Activated naive CD8-positive, alpha-beta T cell treated with anti-CD3 and anti-CD28 coated beads, Interleukin-2, amount 10 ng/mL, durations not matched to agents 7 days and 5 days (primary cell): ENCODE measurements around the gene VAMP8. TPM values are rescaled to one million over a fixed set of nuclear protein-coding genes. Genes with fewer than 3 reads are reported as not detected.
"Not testable (repeated sequence)": the region's sequence is repeated elsewhere in the genome, so short reads cannot be mapped to it uniquely, and the experiment has no call there.

Experiments used
- ATAC-seq: fragments of 150-1000 bp; cut with Tn5 transposase; one replicate; pipeline ENCODE4 v1.10.0; 2021; ENCODE audit warnings: low read depth, moderate library complexity
- POLR2A ChIA-PET: fragments of 350-600 bp; sonication (Branson Sonifier 250); formaldehyde crosslinking; loops from one replicate; lab custom pipeline; 2021; ENCODE audit warnings: antibody characterized with exemption; lab: Charles Lee
- DNase-seq: peaks from one replicate; pipeline ENCODE4 v3.0.0; 2021
- H3K27ac Mint-ChIP-seq: one replicate; pipeline ENCODE4 v1.8.0; 2022; ENCODE audit warnings: mild to moderate bottlenecking, mixed read lengths
- H3K27me3 Mint-ChIP-seq: one replicate; pipeline ENCODE4 v1.8.0; 2022; ENCODE audit warnings: mild to moderate bottlenecking, moderate library complexity, mixed read lengths
- H3K36me3 Mint-ChIP-seq: one replicate; pipeline ENCODE4 v1.8.0; 2021; ENCODE audit warnings: mild to moderate bottlenecking, mixed read lengths
- H3K4me1 Mint-ChIP-seq: one replicate; pipeline ENCODE4 v1.8.0; 2021; ENCODE audit warnings: mixed read lengths
- H3K4me3 Mint-ChIP-seq: one replicate; pipeline ENCODE4 v1.8.0; 2022; ENCODE audit warnings: mild to moderate bottlenecking, moderate library complexity, mixed read lengths
- H3K9me3 Mint-ChIP-seq: one replicate; pipeline ENCODE4 v1.8.0; 2021; ENCODE audit warnings: mixed read lengths
- total RNA-seq, 2 experiments: library from RNA; stranded (reverse); gene quantifications; one replicate each; pipeline ENCODE4 v1.2.3, GENCODE V29; 2021

VAMP8 gene
- total RNA-seq, 2 experiments from 2014 or later, result 128 to 135 TPM

DNA sequence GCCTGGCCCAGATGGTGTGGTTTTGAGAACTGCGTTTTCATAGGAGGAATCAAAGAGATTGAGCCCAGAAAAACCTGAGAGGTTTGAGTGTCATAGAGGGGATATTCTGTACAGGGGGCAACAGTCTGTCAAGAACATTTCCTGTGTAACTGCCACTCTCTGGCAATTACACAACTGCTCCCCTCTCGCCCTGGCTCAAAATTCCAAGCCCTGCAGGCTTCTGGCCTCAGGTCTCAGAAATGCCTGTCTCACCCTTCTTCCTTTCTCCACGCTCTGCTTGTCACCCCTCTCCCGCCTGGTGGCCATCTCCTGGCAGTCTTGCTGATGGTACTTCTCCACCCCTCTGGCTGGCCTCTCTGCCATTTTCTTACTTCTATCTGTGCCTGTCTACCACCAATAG lies 10.8 kb downstream of the VAMP8 start:
- Mint-ChIP-seq H3K4me1 (peaks cover 50% of the 10 kb centered on the region), H3K27me3 (no peaks in the 10 kb centered on the region), H3K4me3 (no peak overlapping the region)

DNA sequence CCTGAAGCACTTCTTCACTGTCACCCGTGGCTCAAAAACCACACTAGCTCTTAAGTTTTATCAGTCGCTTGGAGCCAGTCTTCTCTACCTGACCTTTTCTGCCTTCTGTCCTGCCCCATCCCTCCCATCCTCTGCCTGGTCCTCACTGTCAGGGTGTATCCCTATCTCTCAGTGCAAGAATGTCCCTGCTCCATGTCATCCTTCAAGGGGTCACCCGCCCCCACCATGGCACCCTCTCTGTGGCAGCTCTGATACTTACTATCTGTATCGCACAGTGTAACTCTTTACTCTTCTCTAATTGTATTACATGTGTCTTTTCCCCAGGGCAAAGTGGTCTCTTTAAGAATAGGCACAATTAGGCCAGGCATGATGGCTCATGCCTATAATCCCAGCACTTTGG lies 11.3 kb downstream of the VAMP8 start:
- Mint-ChIP-seq H3K4me3 (no peak overlapping the region), H3K36me3 (peaks cover 7% of the 10 kb centered on the region), H3K27ac (peak overlapping the region; percentile 59), H3K9me3 (no peaks in the 10 kb centered on the region), H3K27me3 (no peaks in the 10 kb centered on the region), H3K4me1 (peaks cover 46% of the 10 kb centered on the region)
- ATAC-seq (no peak), DNase-seq (no peak)
- POLR2A ChIA-PET, result no interaction called here

More for the DNA sequence above, 10.8 kb downstream of the VAMP8 start:
- ATAC-seq, result no peak
- Mint-ChIP-seq H3K9me3 (no peaks in the 10 kb centered on the region), H3K27ac (peak overlapping the region; percentile 59), H3K36me3 (peaks cover 10% of the 10 kb centered on the region)
- POLR2A ChIA-PET, result interaction anchor here (1.2 to 1.9 kb wide), 4 partner anchors 7 to 23 kb away, joined by 4 to 8 read pairs (median 6); partner anchors contain the start of genes C2orf68 and RNF181
- DNase-seq, result no peak

DNA sequence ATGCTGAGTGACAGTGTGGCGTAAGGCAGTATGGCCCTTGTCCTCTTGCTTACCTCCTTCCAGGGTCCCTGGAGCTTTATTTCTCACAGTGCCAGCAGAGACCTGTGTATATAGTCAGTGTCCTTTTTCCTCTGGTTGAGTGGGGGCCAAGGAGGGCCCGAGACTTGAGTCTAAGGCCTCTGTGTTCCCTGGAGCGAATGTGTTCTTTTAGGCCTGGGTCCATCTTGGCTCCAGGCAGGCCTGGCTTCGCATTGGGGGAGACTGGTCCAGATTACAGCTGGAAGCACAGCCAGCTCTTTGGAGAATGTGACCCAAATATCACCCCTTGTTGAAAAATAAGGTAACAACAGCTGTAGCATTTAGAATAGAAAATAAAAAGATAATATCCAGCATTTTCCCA lies 11.8 kb downstream of the VAMP8 start:
- H3K27me3 Mint-ChIP-seq, result no peaks in the 10 kb centered on the region
- ATAC-seq (no peak), DNase-seq (no peak)
- peaks cover 46% of the 10 kb centered on the region for H3K4me1 Mint-ChIP-seq
- POLR2A ChIA-PET, result no interaction called here
- peaks cover 7% of the 10 kb centered on the region for H3K36me3 Mint-ChIP-seq
- H3K27ac Mint-ChIP-seq, result no peak overlapping the region
- H3K4me3 Mint-ChIP-seq, result no peak overlapping the region
- H3K9me3 Mint-ChIP-seq, result no peaks in the 10 kb centered on the region

DNA sequence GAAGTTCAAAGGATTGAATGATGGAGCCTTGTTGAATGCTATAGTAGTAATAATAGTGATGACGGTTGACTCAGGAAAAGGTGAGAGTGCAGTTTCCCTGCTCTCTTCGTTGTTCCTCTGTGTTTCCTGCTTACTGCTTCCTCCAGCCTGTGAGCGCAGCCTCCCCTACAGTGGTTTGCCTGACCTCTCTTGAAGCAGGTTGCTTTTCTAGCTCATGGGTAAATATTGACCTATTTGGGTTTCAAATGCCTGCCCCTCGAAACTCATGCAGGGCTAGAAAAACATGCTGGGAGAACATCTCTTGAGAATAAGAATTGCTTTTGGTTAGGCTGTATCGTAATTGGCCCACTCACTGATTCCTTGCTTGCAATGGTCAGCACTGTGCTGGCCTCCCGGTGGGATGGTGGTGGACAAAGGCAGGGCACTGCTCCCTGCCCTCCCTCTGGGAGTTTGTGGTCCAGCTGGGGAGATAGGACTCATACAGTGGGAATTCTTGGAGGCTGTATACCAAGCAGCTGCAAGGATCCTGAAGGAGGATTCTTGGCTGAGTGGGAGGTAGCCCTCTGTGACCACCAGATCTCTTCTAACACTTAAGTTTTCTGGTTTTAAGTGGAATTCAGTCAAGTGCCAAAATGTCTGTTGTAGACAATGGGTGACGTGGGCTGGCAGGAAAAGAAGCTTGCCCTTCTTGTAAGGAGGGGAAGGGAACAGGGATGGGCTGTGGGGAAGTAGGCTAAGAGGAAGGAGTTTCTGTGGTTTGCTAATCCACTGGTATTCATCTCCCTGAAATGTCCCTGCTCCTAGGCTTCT lies 12.8 kb downstream of the VAMP8 start:
- H3K27me3 Mint-ChIP-seq, result no peaks in the 10 kb centered on the region
- H3K4me3 Mint-ChIP-seq, result no peak overlapping the region
- peak overlapping the region; percentile 56 for H3K27ac Mint-ChIP-seq
- POLR2A ChIA-PET, result interaction anchor here (0.5 kb wide), 1 partner anchor 13 kb away, joined by 12 read pairs; the partner anchor contains the start of gene VAMP8
- ATAC-seq, result no peak
- no peaks in the 10 kb centered on the region for H3K9me3 Mint-ChIP-seq
- H3K36me3 Mint-ChIP-seq, result peaks cover 7% of the 10 kb centered on the region
- peaks cover 49% of the 10 kb centered on the region for H3K4me1 Mint-ChIP-seq
- DNase-seq, result no peak

DNA sequence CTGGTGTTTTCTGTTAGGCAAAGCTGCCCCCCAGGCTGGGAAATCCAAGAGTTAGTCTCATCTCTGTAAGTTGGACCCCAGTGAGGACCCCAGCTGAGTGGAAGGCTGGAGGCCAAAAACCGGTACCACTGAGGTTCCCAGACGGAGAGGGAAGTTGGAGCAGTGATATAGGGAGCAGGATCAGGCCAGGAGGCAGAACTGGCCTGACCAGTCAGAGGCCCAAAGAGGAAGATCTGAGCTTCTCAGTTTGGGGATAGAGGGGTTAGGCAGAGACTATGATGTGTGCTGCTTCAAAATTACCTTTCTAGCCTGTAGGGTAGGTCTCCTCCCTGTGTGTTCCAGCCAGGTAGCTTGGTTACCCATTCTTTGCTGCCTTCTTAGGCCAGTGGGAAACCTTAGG lies 13.6 kb downstream of the VAMP8 start:
- no peak for ATAC-seq
- H3K27me3 Mint-ChIP-seq, result no peaks in the 10 kb centered on the region
- H3K27ac Mint-ChIP-seq, result no peak overlapping the region
- peaks cover 10% of the 10 kb centered on the region for H3K36me3 Mint-ChIP-seq
- H3K4me3 Mint-ChIP-seq, result no peak overlapping the region
- no peaks in the 10 kb centered on the region for H3K9me3 Mint-ChIP-seq
- no peak for DNase-seq
- POLR2A ChIA-PET, result interaction anchor here (0.9 kb wide), 1 partner anchor 18 kb away, joined by 4 read pairs; no protein-coding TSS in a partner anchor
- peaks cover 43% of the 10 kb centered on the region for H3K4me1 Mint-ChIP-seq

DNA sequence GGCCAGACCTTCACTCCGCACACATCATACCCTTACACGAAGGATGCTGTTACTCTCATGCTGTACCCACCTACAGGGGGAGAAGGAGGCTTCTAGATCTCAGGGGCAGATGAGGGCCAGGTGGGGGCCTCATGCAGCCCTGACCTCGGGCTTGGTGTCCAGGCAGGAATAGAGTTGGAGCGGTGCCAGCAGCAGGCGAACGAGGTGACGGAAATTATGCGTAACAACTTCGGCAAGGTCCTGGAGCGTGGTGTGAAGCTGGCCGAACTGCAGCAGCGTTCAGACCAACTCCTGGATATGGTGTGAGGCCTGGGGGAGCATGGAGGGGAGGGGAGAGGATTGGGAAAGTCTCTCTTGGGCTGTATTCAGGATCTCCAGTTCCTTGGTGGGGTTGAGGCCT lies 14.2 kb downstream of the VAMP8 start:
- H3K4me1 Mint-ChIP-seq, result peaks cover 42% of the 10 kb centered on the region
- ATAC-seq (no peak), DNase-seq (no peak)
- no peaks in the 10 kb centered on the region for H3K9me3 Mint-ChIP-seq
- H3K27ac Mint-ChIP-seq, result no peak overlapping the region
- no peaks in the 10 kb centered on the region for H3K27me3 Mint-ChIP-seq
- H3K4me3 Mint-ChIP-seq, result no peak overlapping the region
- POLR2A ChIA-PET, result interaction anchor here (0.9 kb wide), 1 partner anchor 17 kb away, joined by 4 read pairs; no protein-coding TSS in a partner anchor
- H3K36me3 Mint-ChIP-seq, result peaks cover 10% of the 10 kb centered on the region

DNA sequence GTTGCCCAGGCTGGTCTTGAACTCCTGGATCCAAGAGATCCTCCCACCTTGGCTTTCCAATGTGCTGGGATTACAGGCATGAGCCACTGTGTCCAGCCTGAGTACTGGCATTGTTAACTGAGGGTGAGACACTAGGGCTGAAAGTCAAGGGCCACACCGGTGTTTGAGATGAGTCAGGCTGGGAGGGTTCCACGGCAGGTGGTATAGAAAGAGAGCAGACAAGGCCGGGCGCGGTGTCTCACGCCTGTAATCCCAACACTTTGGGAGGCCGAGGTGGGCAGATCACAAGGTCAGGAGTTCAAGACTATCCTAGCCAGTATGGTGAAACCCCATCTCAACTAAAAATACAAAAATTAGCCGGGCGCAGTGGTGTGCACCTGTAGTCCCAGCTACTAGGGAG lies 14.9 kb downstream of the VAMP8 start:
- POLR2A ChIA-PET, result interaction anchor here (1.1 to 1.8 kb wide), 2 partner anchors 13 to 24 kb away, joined by 4 to 6 read pairs; partner anchors contain the start of gene USP39
- H3K27ac Mint-ChIP-seq, H3K36me3 Mint-ChIP-seq, H3K4me3 Mint-ChIP-seq, H3K9me3 Mint-ChIP-seq, DNase-seq, ATAC-seq, H3K27me3 Mint-ChIP-seq: not testable (repeated sequence)
- H3K4me1 Mint-ChIP-seq, result peaks cover 48% of the 10 kb centered on the region

DNA sequence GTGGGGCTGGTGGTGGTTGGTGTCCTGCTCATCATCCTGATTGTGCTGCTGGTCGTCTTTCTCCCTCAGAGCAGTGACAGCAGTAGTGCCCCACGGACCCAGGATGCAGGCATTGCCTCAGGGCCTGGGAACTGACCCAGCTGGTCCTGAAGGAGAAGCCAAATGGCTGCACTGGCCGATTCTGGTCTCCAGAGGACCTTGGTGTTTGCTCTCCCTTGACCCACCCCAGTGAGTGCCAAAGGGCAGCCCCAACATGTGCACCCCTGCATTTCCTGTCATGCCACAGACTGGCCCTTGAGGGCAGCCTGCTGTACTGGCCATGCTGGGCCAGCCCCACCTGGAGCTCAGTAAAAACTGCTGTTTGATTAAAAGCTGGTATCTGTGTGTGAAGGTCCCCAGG lies 15.6 kb downstream of the VAMP8 start:
- Mint-ChIP-seq H3K36me3 (peaks cover 10% of the 10 kb centered on the region), H3K27ac (no peak overlapping the region), H3K4me1 (peaks cover 43% of the 10 kb centered on the region), H3K4me3 (no peak overlapping the region), H3K9me3 (no peaks in the 10 kb centered on the region), H3K27me3 (no peaks in the 10 kb centered on the region)
- POLR2A ChIA-PET, result interaction anchor here (1.1 to 4.0 kb wide), 4 partner anchors 13 to 23 kb away, joined by 4 to 37 read pairs (median 5); partner anchors contain the start of genes C2orf68 and USP39
- DNase-seq (no peak), ATAC-seq (no peak)

DNA sequence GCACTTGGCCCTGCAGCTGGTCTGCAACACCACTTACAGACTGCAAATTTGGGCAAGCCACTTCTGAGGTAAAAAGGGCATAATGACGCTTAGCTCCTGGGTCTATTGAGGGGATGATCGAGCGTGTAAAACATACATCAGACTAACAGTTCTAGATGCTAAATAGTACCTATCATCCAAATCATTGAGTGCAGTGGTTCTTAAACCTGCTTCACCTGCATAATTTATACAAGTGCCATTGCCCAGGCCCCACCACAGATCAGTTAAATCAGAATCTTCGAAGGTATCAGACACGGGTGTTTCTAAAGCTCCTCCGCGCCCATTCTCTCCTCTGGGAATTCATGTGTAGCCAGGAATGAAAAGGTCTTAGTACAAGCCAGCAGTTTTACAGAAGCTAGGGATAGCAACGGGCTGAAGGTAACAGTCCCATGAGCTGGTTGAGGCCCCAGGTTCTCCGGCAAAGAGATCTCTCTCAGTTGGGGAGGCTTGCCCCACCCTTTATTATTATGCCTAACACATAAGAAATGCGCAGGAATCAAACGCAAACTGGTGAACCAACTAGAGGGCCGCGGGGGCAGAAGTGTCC lies 17.4 kb downstream of the VAMP8 start:
- H3K4me1 Mint-ChIP-seq, result peaks cover 31% of the 10 kb centered on the region
- H3K27me3 Mint-ChIP-seq, result no peaks in the 10 kb centered on the region
- H3K36me3 Mint-ChIP-seq, result peaks cover 7% of the 10 kb centered on the region
- peak overlapping the region; percentile 93 for H3K27ac Mint-ChIP-seq
- no peak for ATAC-seq
- peak overlapping the region; percentile 95 for H3K4me3 Mint-ChIP-seq
- POLR2A ChIA-PET, result interaction anchor here (0.6 to 4.0 kb wide), 17 partner anchors 7 to 267 kb away, joined by 3 to 44 read pairs (median 6); partner anchors contain the start of genes C2orf68, ELMOD3, GGCX and MAT2A
- no peak for DNase-seq
- H3K9me3 Mint-ChIP-seq, result no peaks in the 10 kb centered on the region

DNA sequence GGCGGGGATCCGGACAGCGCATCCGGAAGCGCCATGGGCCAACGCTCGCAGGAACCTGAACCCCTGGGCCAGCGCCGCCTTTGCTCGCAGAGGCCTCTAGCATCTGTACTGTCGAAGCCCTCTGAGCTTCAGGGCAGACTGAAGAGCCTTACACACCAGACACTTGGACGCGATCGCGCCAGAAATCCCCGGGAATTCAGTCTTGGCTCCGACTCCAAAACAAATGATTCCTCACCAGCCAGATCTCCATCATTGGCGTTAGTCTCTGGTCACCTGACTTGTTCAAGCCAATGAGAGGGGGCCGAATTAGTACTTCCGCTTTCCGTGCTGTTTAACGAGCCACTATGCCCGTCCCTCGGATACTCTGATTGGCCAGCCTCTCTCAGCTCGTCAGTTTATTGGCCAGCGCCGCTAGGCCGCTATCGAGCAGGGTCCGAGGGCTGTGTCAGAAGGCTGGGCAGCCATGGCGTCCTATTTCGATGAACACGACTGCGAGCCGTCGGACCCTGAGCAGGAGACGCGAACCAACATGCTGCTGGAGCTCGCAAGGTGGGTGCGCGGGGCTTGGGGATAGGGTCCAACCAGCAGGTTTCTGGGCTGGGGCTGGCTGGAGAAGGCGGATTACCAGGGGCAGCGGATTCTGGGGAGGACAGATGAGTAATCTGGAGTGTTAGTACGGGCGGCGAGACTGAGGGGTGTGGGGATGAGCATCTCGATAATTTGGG lies 18.1 kb downstream of the VAMP8 start, which contains the start of gene RNF181:
Gene RNF181 (plus strand): TSS at position 445 of the 725 bp plus-strand sequence. CDS start 19 bp downstream, at position 464.
- POLR2A ChIA-PET, result interaction anchor here (0.6 to 4.0 kb wide), 19 partner anchors 7 to 268 kb away, joined by 3 to 44 read pairs (median 6); partner anchors contain the start of genes C2orf68, ELMOD3, GGCX and MAT2A

DNA sequence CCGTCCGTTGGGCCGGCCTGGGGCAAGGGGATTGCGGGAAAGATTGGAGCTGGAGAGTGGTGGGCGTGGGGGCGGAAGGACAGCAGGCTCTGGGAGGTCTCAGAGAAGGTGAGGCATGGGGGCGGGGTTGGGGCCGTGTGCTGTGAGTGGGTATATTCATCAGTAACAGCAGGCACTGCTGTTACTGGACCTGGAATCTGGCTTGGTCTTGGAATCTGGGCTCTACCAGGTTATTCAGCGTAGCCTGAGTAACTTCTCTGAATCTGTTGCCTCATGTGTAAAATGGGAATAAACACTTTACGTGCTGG lies 18.6 kb downstream of the VAMP8 start:
- H3K36me3 Mint-ChIP-seq, result peaks cover 7% of the 10 kb centered on the region
- ATAC-seq, result peak; percentile 2

More for the DNA sequence above, 18.1 kb downstream of the VAMP8 start, which contains the start of gene RNF181:
- peaks cover 27% of the 10 kb centered on the region for H3K4me1 Mint-ChIP-seq
- no peaks in the 10 kb centered on the region for H3K9me3 Mint-ChIP-seq
- DNase-seq (peak; percentile 83), ATAC-seq (peak; percentile 100)
- H3K4me3 Mint-ChIP-seq, result peak within 1 kb of the TSS; percentile 95
- peak within 1 kb of the TSS; percentile 93 for H3K27ac Mint-ChIP-seq
- peaks cover 7% of the 10 kb centered on the region for H3K36me3 Mint-ChIP-seq
- no peaks in the 10 kb centered on the region for H3K27me3 Mint-ChIP-seq

DNA sequence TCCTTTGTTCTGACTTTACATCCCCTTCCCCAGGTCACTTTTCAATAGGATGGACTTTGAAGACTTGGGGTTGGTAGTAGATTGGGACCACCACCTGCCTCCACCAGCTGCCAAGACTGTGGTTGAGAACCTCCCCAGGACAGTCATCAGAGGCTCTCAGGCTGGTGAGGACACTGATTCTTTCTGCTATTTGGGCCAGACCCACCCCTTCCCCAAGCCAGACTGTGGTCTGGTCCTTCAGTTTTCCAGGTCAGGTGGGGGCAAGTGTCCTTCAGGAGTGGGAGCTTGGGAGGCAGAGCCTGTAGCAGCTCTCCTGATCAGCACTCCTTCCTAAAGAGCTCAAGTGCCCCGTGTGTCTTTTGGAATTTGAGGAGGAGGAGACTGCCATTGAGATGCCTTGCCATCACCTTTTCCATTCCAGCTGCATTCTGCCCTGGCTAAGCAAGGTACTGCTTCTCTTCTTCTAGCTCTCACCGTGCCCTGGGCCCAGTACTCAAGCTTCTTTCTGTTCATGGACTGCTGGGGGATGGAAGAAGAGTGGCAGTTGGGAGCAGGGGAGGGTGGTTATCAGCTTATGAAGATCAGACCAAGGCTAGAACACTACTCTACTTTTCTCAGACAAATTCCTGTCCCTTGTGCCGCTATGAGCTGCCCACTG lies 19.2 kb downstream of the VAMP8 start:
- no peaks in the 10 kb centered on the region for H3K9me3 Mint-ChIP-seq
- H3K36me3 Mint-ChIP-seq, result peaks cover 5% of the 10 kb centered on the region
- peaks cover 24% of the 10 kb centered on the region for H3K4me1 Mint-ChIP-seq
- H3K4me3 Mint-ChIP-seq, result peak overlapping the region; percentile 95
- POLR2A ChIA-PET, result interaction anchor here (0.8 to 4.0 kb wide), 12 partner anchors 9 to 178 kb away, joined by 3 to 44 read pairs (median 8); partner anchors contain the start of genes C2orf68, MAT2A, SH2D6 and USP39
- H3K27ac Mint-ChIP-seq, result peak overlapping the region; percentile 93
- no peak for DNase-seq
- no peak for ATAC-seq
- no peaks in the 10 kb centered on the region for H3K27me3 Mint-ChIP-seq

More for the DNA sequence above, 18.6 kb downstream of the VAMP8 start:
- Mint-ChIP-seq H3K27me3 (no peaks in the 10 kb centered on the region), H3K27ac (peak overlapping the region; percentile 93), H3K4me1 (peaks cover 26% of the 10 kb centered on the region), H3K9me3 (no peaks in the 10 kb centered on the region), H3K4me3 (peak overlapping the region; percentile 95)
- DNase-seq, result no peak
- POLR2A ChIA-PET, result interaction anchor here (0.7 to 4.0 kb wide), 15 partner anchors 8 to 268 kb away, joined by 3 to 44 read pairs (median 6); partner anchors contain the start of genes C2orf68, GGCX, MAT2A and SH2D6
